Kidney (tissue), 14 donors: ENCODE data around the gene TCIRG1. TPM values are rescaled to one million over a fixed set of nuclear protein-coding genes. Genes with fewer than 3 reads are reported as not detected.

Experiments used
- DNase-seq, 5 donors: peaks; one replicate each; pipeline ENCODE4 v3.0.0-alpha.2; 2013 to 2020
- FAIRE-seq: peaks from 2 replicates; lab custom pipeline; 2012; peaks lifted over from hg19 to GRCh38; lab: Jason Lieb, UNC
- H3K27ac ChIP-seq, 2 donors: one replicate each; pipeline ENCODE4 v1.7.0; 2013; ENCODE audit warnings: low read depth in 2 of 2, low read length in 2 of 2, inconsistent platforms in 1 of 2
- H3K27me3 ChIP-seq: one replicate; pipeline ENCODE4 v1.7.1; 2013; ENCODE audit warnings: low read length, inconsistent platforms; ENCODE audit not compliant: control insufficient read depth, insufficient read depth
- H3K36me3 ChIP-seq, 3 donors: one replicate each; pipeline versions ENCODE4 v1.7.0 to v1.7.1; 2013; ENCODE audit warnings: low read length in 3 of 3, control low read depth in 1 of 3, inconsistent platforms in 1 of 3; ENCODE audit not compliant: insufficient read depth in 3 of 3, control insufficient read depth in 2 of 3
- H3K4me1 ChIP-seq, 3 donors: one replicate each; pipeline versions ENCODE4 v1.7.0 to v1.7.1; 2013; ENCODE audit warnings: low read length in 3 of 3, inconsistent platforms in 1 of 3, low read depth in 1 of 3; ENCODE audit not compliant: control insufficient read depth in 2 of 3, insufficient read depth in 2 of 3
- H3K4me3 ChIP-seq, 3 donors: one replicate each; pipeline versions ENCODE4 v1.7.0 to v1.8.1; 2013; ENCODE audit warnings: low read length in 3 of 3, control low read depth in 1 of 3, inconsistent platforms in 1 of 3
- H3K9ac ChIP-seq, 3 donors: one replicate each; pipeline versions ENCODE4 v1.7.0 to v1.7.1; 2013; ENCODE audit warnings: low read length in 3 of 3, control low read depth in 1 of 3, inconsistent platforms in 1 of 3
- H3K9me3 ChIP-seq, 3 donors: one replicate each; pipeline versions ENCODE4 v1.7.0 to v1.7.1; 2013; ENCODE audit warnings: low read length in 3 of 3, control low read depth in 1 of 3, inconsistent platforms in 1 of 3; ENCODE audit not compliant: control insufficient read depth in 2 of 3, insufficient read depth in 1 of 3
- intact Hi-C: fragments of 100-400 bp; cut with DNase I; formaldehyde crosslinking; loops from one replicate; pipeline ENCODE4 v1.11.1; 2022
- polyA plus RNA-seq: library from polyadenylated mRNA; stranded (reverse); fragments of 350-450 nt; fragmentation: Illumina TruSeq; extraction: RNeasy Lipid Tissue Mini Kit (QIAGEN cat#74804); gene quantifications from one replicate; pipeline ENCODE4 v1.2.3, GENCODE V29; 2014; ENCODE audit warnings: low read depth, low replicate concordance; ENCODE audit not compliant: insufficient read depth
- total RNA-seq: library from RNA; stranded (reverse); fragmentation: NEBNext Ultra II Directional; extraction: Animal tissue kit (Norgen Biotek cat#: 25700); gene quantifications from one replicate; pipeline ENCODE4 v1.2.1, GENCODE V29; 2021
- TF ChIP-seq, protein P1 (sequence below): IDR thresholded peaks from 3 replicates; pipeline ENCODE4 v1.5.1; 2012; ENCODE audit warnings: mild to moderate bottlenecking, moderate library complexity, borderline replicate concordance; ENCODE audit not compliant: insufficient read depth; ENCODE audit errors: extremely low read depth
- donor health status: control.
- donor health status: control.
- donor health status: control.
- donor health status: control.
- donor health status: control.
- donor health status: DM: yes; HTN: yes; CAD: no.
- donor health status: Normal renal cell carcinoma (clear cell type).

The TCIRG1 gene
- total and polyA plus RNA-seq, 2 donors from 2014 or later = 36.3 to 97.1 TPM

DNA sequence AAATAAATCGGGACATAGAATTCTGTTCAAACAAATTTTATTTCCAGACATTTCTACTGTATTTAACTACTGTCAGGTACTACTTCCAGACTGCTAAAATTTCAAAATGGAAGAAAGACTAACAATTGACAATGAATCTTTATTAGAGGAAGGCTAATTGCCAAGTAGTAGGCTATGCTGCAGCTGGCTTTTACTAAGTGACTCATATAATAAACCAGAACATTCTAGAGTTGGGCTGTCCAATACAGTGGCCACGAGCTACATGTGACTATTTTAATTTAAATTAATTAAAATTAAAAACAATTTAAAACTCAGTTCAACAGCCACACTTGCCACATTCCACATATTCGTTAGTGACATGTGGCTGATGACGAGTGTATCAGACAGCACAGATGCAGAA lies 54.7 kb downstream of the TCIRG1 start:
- Histone ChIP-seq H3K4me3 (no peak overlapping the region), H3K27ac (no peak overlapping the region), H3K36me3 (no peaks in the 10 kb centered on the region), H3K4me1 (no peaks in the 10 kb centered on the region), H3K9ac (no peak overlapping the region), H3K9me3 (no peaks in the 10 kb centered on the region), H3K27me3 (no peaks in the 10 kb centered on the region)
- TF ChIP-seq, protein P1, sequence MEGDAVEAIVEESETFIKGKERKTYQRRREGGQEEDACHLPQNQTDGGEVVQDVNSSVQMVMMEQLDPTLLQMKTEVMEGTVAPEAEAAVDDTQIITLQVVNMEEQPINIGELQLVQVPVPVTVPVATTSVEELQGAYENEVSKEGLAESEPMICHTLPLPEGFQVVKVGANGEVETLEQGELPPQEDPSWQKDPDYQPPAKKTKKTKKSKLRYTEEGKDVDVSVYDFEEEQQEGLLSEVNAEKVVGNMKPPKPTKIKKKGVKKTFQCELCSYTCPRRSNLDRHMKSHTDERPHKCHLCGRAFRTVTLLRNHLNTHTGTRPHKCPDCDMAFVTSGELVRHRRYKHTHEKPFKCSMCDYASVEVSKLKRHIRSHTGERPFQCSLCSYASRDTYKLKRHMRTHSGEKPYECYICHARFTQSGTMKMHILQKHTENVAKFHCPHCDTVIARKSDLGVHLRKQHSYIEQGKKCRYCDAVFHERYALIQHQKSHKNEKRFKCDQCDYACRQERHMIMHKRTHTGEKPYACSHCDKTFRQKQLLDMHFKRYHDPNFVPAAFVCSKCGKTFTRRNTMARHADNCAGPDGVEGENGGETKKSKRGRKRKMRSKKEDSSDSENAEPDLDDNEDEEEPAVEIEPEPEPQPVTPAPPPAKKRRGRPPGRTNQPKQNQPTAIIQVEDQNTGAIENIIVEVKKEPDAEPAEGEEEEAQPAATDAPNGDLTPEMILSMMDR = no peak
- no peak for DNase-seq
- intact Hi-C loops = no loop called here
- FAIRE-seq = no peak

DNA sequence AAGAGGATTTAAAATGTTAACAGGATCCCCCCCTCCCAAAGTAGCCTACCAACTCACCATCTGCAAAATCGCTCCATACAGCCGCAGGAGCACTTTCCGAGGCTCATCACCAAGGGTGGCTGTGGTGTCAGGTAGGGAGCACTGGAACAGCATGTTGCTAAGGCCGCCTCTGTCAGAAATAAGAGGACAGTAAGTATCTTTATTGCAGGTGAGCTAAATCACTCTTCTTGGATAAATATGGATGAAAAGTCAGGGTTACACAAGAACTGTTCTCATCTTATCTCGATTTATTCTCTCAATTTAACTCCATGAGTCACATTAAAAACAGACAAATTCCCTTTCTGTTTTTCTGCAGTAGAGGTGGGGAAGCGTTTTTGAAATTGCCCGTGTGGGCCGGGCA lies 58.1 kb downstream of the TCIRG1 start:
- intact Hi-C loops = no loop called here

DNA sequence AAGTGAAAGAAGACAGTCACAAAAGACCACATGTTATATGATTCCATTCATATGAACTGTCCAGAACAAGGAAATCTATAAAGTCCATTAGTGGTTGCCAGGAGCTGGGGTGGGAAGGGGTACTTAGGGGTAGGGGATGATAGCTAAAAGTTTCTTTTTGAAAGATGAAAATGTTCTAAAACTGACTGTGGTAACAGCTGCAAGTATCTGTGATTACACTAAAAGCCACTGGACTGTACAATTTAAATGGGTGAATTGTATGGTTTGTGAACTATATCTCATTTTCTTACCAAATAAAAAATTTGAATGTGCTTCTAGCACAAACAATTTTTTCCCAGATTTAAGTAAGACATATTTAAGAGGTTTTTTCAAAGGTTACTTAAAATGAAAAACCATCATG lies 60.2 kb downstream of the TCIRG1 start:
- H3K27me3 ChIP-seq = no peaks in the 10 kb centered on the region
- no peak overlapping the region for H3K9ac ChIP-seq
- no peak overlapping the region for H3K4me3 ChIP-seq
- FAIRE-seq = no peak
- H3K4me1 ChIP-seq = peaks cover 0 to 5% (median 0%) of the 10 kb centered on the region in 3 donors
- no peaks in the 10 kb centered on the region for H3K36me3 ChIP-seq
- intact Hi-C loops = no loop called here
- H3K27ac ChIP-seq = peak overlapping the region in 1 of 2 donors; percentile 26
- DNase-seq = no peak
- no peaks in the 10 kb centered on the region for H3K9me3 ChIP-seq
- TF ChIP-seq, protein P1 = no peak

More for the DNA sequence above, 58.1 kb downstream of the TCIRG1 start:
- Histone ChIP-seq H3K4me1 (no peaks in the 10 kb centered on the region), H3K9me3 (no peaks in the 10 kb centered on the region), H3K27ac (no peak overlapping the region), H3K36me3 (no peaks in the 10 kb centered on the region), H3K4me3 (no peak overlapping the region), H3K9ac (no peak overlapping the region), H3K27me3 (no peaks in the 10 kb centered on the region)
- TF ChIP-seq, protein P1 = no peak
- FAIRE-seq (no peak), DNase-seq (no peak)
